Panc1 (cell line): ENCODE measurements around the gene APOBEC3B. TPM values are rescaled to one million over a fixed set of nuclear protein-coding genes. Genes with fewer than 3 reads are reported as not detected.
"Not testable (repeated sequence)": the region's sequence is repeated elsewhere in the genome, so short reads cannot be mapped to it uniquely, and the experiment has no call there.

ENCODE experiments used
- ATAC-seq: fragments of 200-7000 bp; cut with Tn5 transposase; 2 replicates; pipeline ENCODE4 v1.9.1; 2020; ENCODE audit warnings: mild to moderate bottlenecking, moderate library complexity
- BruUV-seq: library from RNA; stranded (reverse); fragments of 400-500 nt; replicated peaks from 2 replicates; lab custom pipeline; 2021; lab: Mats Ljungman, UMichigan
- CTCF ChIA-PET: fragments of 300-600 bp; sonication (Branson Sonifier 250); formaldehyde crosslinking; loops from one replicate; lab custom pipeline; 2022; ENCODE audit warnings: antibody characterized with exemption; lab: Charles Lee
- POLR2A ChIA-PET: fragments of 300-600 bp; sonication (Branson Sonifier 250); formaldehyde crosslinking; loops from one replicate; lab custom pipeline; 2022; ENCODE audit warnings: antibody characterized with exemption; lab: Charles Lee
- DNase-seq: peaks from one replicate; pipeline ENCODE4 v3.0.0-alpha.2; 2010; ENCODE audit warnings: low read depth, low spot score
- H3K27ac ChIP-seq: 2 replicates; pipeline ENCODE4 v1.5.1; 2011; ENCODE audit warnings: mild to moderate bottlenecking, low read length, inconsistent platforms
- H3K27me3 ChIP-seq: fragments of 200-500 bp; sonication (Bioruptor generic); 2 replicates; pipeline ENCODE4 v1.6.0; 2014; ENCODE audit warnings: low read length, inconsistent platforms; ENCODE audit not compliant: control insufficient read depth, insufficient read depth
- H3K36me3 ChIP-seq: fragments of 200-500 bp; sonication (Bioruptor generic); 2 replicates; pipeline ENCODE4 v1.5.1; 2014; ENCODE audit warnings: inconsistent platforms, mild to moderate bottlenecking, low read length, moderate library complexity; ENCODE audit not compliant: control insufficient read depth, insufficient read depth
- H3K4me1 ChIP-seq: 2 replicates; pipeline ENCODE4 v1.5.1; 2011; ENCODE audit warnings: inconsistent platforms, mild to moderate bottlenecking, low read length, moderate library complexity; ENCODE audit not compliant: control insufficient read depth, insufficient read depth
- H3K4me3 ChIP-seq, 2 experiments: 2 replicates each; pipeline ENCODE4 v1.5.1; 2011 to 2012; ENCODE audit warnings: low read depth in 2 of 2, low read length in 2 of 2, mild to moderate bottlenecking in 2 of 2, inconsistent platforms in 1 of 2, moderate library complexity in 1 of 2
- H3K9me3 ChIP-seq: fragments of 200-500 bp; sonication (Bioruptor generic); 2 replicates; pipeline ENCODE4 v1.5.1; 2014; ENCODE audit warnings: low read depth, mild to moderate bottlenecking, inconsistent platforms, low read length, moderate library complexity; ENCODE audit not compliant: control insufficient read depth, insufficient read depth
- POLR2AphosphoS5 ChIP-seq: IDR thresholded peaks from 2 replicates; pipeline ENCODE4 v1.6.1; 2012; ENCODE audit warnings: mild to moderate bottlenecking, low read depth, low read length, moderate library complexity
- SIN3A ChIP-seq: IDR thresholded peaks from 2 replicates; pipeline ENCODE4 v1.6.1; 2012; ENCODE audit warnings: low read depth, mild to moderate bottlenecking, low read length, moderate library complexity, borderline replicate concordance; ENCODE audit not compliant: insufficient read depth
- TCF7L2 ChIP-seq: IDR thresholded peaks from 2 replicates; pipeline ENCODE4 v1.6.1; 2011; ENCODE audit warnings: mild to moderate bottlenecking, low read depth, low read length, inconsistent platforms
- in situ Hi-C: cut with HindIII; loops from 2 replicates; pipeline ENCODE4 v1.10.0; 2016; ENCODE audit warnings: low sequenced_read_pairs, low pct_unique_long_range_greater_than_20kb
- intact Hi-C: fragments of 100-400 bp; cut with micrococcal nuclease; formaldehyde crosslinking; loops from one replicate; pipeline ENCODE4 v1.10.0; 2022; ENCODE audit not compliant: unreplicated experiment
- total RNA-seq: library from RNA; stranded (reverse); gene quantifications from one replicate; pipeline ENCODE4 v1.2.1, GENCODE V29; 2021; ENCODE audit not compliant: unreplicated experiment
- TF ChIP-seq, protein P1 (sequence below): fragments of 450-650 bp; IDR thresholded peaks from 2 replicates; pipeline ENCODE4 v1.5.1; 2017; ENCODE audit warnings: mild to moderate bottlenecking
- TF ChIP-seq, protein P2 (sequence below), 2 experiments: IDR thresholded peaks; 2 replicates each; pipeline ENCODE4 v1.6.1; 2011 to 2012; ENCODE audit warnings: low read depth in 2 of 2, control low read depth in 1 of 2, low read length in 1 of 2, mild to moderate bottlenecking in 1 of 2, moderate library complexity in 1 of 2; ENCODE audit not compliant: insufficient read depth in 1 of 2

The APOBEC3B gene
- total RNA-seq, 1 experiment from 2014 or later, result 15.6 TPM

DNA sequence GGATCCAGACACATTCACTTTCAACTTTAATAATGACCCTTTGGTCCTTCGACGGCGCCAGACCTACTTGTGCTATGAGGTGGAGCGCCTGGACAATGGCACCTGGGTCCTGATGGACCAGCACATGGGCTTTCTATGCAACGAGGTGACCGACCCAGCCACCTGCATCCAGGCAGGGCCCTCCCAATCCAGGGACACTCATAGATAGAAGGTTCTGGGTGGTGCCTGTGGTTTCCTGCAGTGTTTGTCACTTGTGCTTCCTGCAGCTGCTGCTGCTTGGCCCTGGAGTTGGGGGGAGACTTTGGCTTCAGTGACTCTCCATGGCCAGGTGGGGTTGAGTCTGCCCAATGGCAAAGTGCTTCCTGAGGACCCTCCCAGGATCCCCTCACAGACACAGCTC is 7.3 kb downstream of the APOBEC3B start:
- DNase-seq (no peak), ATAC-seq (no peak)
- no peak for TF ChIP-seq POLR2AphosphoS5
- TF ChIP-seq TCF7L2, result no peak
- TF ChIP-seq, protein P1, sequence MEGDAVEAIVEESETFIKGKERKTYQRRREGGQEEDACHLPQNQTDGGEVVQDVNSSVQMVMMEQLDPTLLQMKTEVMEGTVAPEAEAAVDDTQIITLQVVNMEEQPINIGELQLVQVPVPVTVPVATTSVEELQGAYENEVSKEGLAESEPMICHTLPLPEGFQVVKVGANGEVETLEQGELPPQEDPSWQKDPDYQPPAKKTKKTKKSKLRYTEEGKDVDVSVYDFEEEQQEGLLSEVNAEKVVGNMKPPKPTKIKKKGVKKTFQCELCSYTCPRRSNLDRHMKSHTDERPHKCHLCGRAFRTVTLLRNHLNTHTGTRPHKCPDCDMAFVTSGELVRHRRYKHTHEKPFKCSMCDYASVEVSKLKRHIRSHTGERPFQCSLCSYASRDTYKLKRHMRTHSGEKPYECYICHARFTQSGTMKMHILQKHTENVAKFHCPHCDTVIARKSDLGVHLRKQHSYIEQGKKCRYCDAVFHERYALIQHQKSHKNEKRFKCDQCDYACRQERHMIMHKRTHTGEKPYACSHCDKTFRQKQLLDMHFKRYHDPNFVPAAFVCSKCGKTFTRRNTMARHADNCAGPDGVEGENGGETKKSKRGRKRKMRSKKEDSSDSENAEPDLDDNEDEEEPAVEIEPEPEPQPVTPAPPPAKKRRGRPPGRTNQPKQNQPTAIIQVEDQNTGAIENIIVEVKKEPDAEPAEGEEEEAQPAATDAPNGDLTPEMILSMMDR, result no peak
- TF ChIP-seq SIN3A, result no peak
- TF ChIP-seq, protein P2, sequence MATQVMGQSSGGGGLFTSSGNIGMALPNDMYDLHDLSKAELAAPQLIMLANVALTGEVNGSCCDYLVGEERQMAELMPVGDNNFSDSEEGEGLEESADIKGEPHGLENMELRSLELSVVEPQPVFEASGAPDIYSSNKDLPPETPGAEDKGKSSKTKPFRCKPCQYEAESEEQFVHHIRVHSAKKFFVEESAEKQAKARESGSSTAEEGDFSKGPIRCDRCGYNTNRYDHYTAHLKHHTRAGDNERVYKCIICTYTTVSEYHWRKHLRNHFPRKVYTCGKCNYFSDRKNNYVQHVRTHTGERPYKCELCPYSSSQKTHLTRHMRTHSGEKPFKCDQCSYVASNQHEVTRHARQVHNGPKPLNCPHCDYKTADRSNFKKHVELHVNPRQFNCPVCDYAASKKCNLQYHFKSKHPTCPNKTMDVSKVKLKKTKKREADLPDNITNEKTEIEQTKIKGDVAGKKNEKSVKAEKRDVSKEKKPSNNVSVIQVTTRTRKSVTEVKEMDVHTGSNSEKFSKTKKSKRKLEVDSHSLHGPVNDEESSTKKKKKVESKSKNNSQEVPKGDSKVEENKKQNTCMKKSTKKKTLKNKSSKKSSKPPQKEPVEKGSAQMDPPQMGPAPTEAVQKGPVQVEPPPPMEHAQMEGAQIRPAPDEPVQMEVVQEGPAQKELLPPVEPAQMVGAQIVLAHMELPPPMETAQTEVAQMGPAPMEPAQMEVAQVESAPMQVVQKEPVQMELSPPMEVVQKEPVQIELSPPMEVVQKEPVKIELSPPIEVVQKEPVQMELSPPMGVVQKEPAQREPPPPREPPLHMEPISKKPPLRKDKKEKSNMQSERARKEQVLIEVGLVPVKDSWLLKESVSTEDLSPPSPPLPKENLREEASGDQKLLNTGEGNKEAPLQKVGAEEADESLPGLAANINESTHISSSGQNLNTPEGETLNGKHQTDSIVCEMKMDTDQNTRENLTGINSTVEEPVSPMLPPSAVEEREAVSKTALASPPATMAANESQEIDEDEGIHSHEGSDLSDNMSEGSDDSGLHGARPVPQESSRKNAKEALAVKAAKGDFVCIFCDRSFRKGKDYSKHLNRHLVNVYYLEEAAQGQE (IDR thresholded peaks at IDR 0.05; ENCODE audit: insufficient read depth in 1 of 2, low read depth in 2 of 2, low read length in 1 of 2), result no peak
- in situ Hi-C loops (no loop called here), intact Hi-C loops (no loop called here)
- H3K27me3 ChIP-seq, result no peaks in the 10 kb centered on the region
- H3K9me3 ChIP-seq, result no peaks in the 10 kb centered on the region
- H3K36me3 ChIP-seq, result no peaks in the 10 kb centered on the region
- POLR2A ChIA-PET, result no interaction called here
- H3K4me1 ChIP-seq, result no peaks in the 10 kb centered on the region
- BruUV-seq, result no TSS peak
- CTCF ChIA-PET, result no interaction called here
- no peak overlapping the region for H3K4me3 ChIP-seq
- no peak overlapping the region for H3K27ac ChIP-seq

DNA sequence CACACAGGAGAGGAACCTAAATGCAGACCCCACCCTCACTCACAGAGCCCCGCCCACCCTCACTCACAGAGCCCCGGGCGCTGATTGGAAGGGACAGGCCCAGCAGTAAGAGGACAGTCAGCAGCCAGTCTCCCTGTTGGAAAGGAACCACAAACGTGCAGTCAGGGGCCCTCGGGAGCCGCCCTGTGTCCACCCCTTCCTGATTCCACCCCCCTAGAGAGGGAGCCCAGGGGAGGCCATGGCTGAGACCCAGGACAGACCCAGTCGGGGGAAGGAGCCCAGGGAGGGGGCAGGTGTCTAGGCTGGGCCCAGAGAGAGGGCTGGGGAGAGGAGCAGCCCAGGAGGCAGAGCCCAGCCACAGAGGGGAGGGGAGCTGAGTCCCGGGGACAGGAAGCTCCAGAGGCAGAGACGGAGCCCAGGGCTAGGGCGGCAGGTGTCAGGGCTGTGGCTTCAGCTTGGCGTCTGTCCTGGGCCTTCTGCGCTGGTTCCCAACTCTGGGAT is 10.8 kb downstream of the APOBEC3B start:
- H3K4me3 ChIP-seq, H3K9me3 ChIP-seq, BruUV-seq, POLR2A ChIA-PET, H3K4me1 ChIP-seq, CTCF ChIA-PET, intact Hi-C loops, H3K36me3 ChIP-seq, in situ Hi-C loops, H3K27me3 ChIP-seq, DNase-seq, H3K27ac ChIP-seq: not testable (repeated sequence)
- peak; percentile 75; the same call in 1 of the 2 replicates for ATAC-seq

DNA sequence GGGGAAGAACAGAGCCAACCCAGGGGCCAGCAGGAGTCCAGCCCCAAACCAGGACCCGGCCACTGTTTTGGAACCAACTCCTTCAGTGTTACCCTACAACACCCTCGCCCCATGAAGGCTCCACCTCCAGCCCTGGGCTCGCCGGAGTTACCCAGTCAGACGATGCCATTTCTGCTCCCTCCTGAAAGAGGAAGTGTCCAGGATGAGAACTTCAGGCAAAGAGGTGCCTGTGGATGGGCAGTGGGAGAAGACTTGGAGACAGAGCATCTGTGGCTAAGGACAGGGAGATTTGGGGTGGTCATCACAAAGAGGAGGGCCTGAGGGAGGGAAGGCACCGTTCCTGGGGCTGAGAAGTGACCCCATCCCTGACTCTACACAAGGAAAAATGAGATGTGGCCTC is 14.0 kb downstream of the APOBEC3B start:
- H3K4me3 ChIP-seq, result no peak overlapping the region
- H3K27ac ChIP-seq, result no peak overlapping the region
- ATAC-seq, result no peak
- in situ Hi-C loops, result no loop called here
- POLR2A ChIA-PET, result no interaction called here
- no peaks in the 10 kb centered on the region for H3K4me1 ChIP-seq
- DNase-seq, result no peak
- CTCF ChIA-PET, result no interaction called here
- BruUV-seq, result no TSS peak
- no peaks in the 10 kb centered on the region for H3K9me3 ChIP-seq
- intact Hi-C loops, result no loop called here
- TF ChIP-seq POLR2AphosphoS5, result no peak
- no peak for TF ChIP-seq TCF7L2
- TF ChIP-seq, protein P1, result no peak
- no peak for TF ChIP-seq SIN3A
- TF ChIP-seq, protein P2 (IDR thresholded peaks at IDR 0.05; ENCODE audit: insufficient read depth in 1 of 2, low read depth in 2 of 2, low read length in 1 of 2), result no peak
- H3K27me3 ChIP-seq, result no peaks in the 10 kb centered on the region
- H3K36me3 ChIP-seq, result no peaks in the 10 kb centered on the region
